K562 (cell line): ENCODE results near the gene RBMX. TPM values are rescaled to one million over a fixed set of nuclear protein-coding genes. Genes with fewer than 3 reads are reported as not detected.

Source experiments
- ATAC-seq: fragments of 200-7000 bp; cut with Tn5 transposase; 3 replicates; pipeline ENCODE4 v1.9.1; 2020; ENCODE audit warnings: moderate library complexity
- BruUV-seq: library from RNA; stranded (reverse); fragments of 400-500 nt; replicated peaks from 2 replicates; lab custom pipeline; 2021; lab: Mats Ljungman, UMichigan
- CTCF ChIA-PET: fragments of 300-600 bp; formaldehyde crosslinking; extraction: SDS; loops from one replicate; lab custom pipeline; 2021; ENCODE audit warnings: low intra/inter-chr PET ratio; lab: Yijun Ruan, JAX
- POLR2A ChIA-PET: fragments of 300-600, 350-650 bp; sonication (Branson Sonifier 250); formaldehyde crosslinking; extraction: SDS; loops from one replicate; lab custom pipeline; 2021; ENCODE audit warnings: antibody characterized with exemption, inconsistent platforms; lab: Yijun Ruan, JAX
- DNase-seq, 4 experiments: peaks; one replicate each; pipeline versions ENCODE4 v3.0.0 to v3.0.0-alpha.2; 2011 to 2018; ENCODE audit warnings: low spot score in 3 of 4, mixed read lengths in 3 of 4; ENCODE audit errors: extremely low read depth in 1 of 4
- FAIRE-seq: peaks from 2 replicates; lab custom pipeline; 2011; peaks lifted over from hg19 to GRCh38; lab: Jason Lieb, UNC
- H2AFZ ChIP-seq: 2 replicates; pipeline ENCODE4 v1.6.0; 2011; ENCODE audit warnings: low read depth, low read length, control low read depth, inconsistent platforms
- H3K27ac ChIP-seq: fragments of 200-600 bp; 3 replicates; pipeline ENCODE4 v1.8.0; 2011; ENCODE audit warnings: low read depth, mild to moderate bottlenecking, control low read depth, inconsistent platforms, low read length, moderate library complexity, mixed read lengths; ENCODE audit errors: extremely low read depth
- H3K27me3 ChIP-seq, 2 experiments: fragments of 300-600 bp in 1 of 2; 2 replicates in 1 of 2; 3 replicates in 1 of 2; pipeline versions ENCODE4 v1.6.0 to v1.8.0; 2011; ENCODE audit warnings: inconsistent platforms in 2 of 2, low read length in 2 of 2, mild to moderate bottlenecking in 1 of 2, mixed read lengths in 1 of 2, moderate library complexity in 1 of 2; ENCODE audit not compliant: control insufficient read depth in 2 of 2, insufficient read depth in 2 of 2
- H3K36me3 ChIP-seq: fragments of 300-600 bp; 3 replicates; pipeline ENCODE4 v1.8.0; 2011; ENCODE audit warnings: mild to moderate bottlenecking, low read length, inconsistent platforms; ENCODE audit not compliant: control insufficient read depth, insufficient read depth
- H3K4me1 ChIP-seq, 2 experiments: fragments of 200-600 bp in 1 of 2; replicated peaks in 1 of 2; 2 replicates in 1 of 2; 3 replicates in 1 of 2; pipeline versions ENCODE4 v1.5.1 to v1.8.0; 2011; ENCODE audit warnings: inconsistent platforms in 2 of 2, low read length in 2 of 2, mild to moderate bottlenecking in 1 of 2, mixed read lengths in 1 of 2, moderate library complexity in 1 of 2; ENCODE audit not compliant: control insufficient read depth in 2 of 2, insufficient read depth in 2 of 2
- H3K4me2 ChIP-seq: 2 replicates; pipeline ENCODE4 v1.6.1; 2011; ENCODE audit warnings: low read length, control low read depth, inconsistent platforms, mixed read lengths; ENCODE audit not compliant: insufficient read depth
- H3K4me3 ChIP-seq: fragments of 200-600 bp; sonication (generic), shearing (Covaris generic); 2 replicates; pipeline ENCODE4 v1.5.1; 2016; ENCODE audit warnings: control low read depth, inconsistent platforms
- H3K79me2 ChIP-seq: fragments of 200-600 bp; 3 replicates; pipeline ENCODE4 v1.8.0; 2011; ENCODE audit warnings: low read length, inconsistent platforms; ENCODE audit not compliant: control insufficient read depth, insufficient read depth
- H3K9ac ChIP-seq, 2 experiments: 2 replicates each; pipeline versions ENCODE4 v1.6.0 to v1.6.1; 2011; ENCODE audit warnings: low read depth in 2 of 2, low read length in 2 of 2, control low read depth in 1 of 2, inconsistent platforms in 1 of 2, mild to moderate bottlenecking in 1 of 2, mixed read lengths in 1 of 2; ENCODE audit not compliant: insufficient read depth in 1 of 2
- H3K9me1 ChIP-seq: one replicate; pipeline ENCODE4 v1.6.0; 2011; ENCODE audit warnings: inconsistent platforms, mild to moderate bottlenecking, low read length, moderate library complexity; ENCODE audit not compliant: control insufficient read depth, insufficient read depth
- H3K9me3 ChIP-seq: replicated peaks from 2 replicates; pipeline ENCODE4 v1.5.1; 2011; ENCODE audit warnings: low read depth, low read length, inconsistent platforms; ENCODE audit not compliant: control insufficient read depth, insufficient read depth
- H4K20me1 ChIP-seq: replicated peaks from 2 replicates; pipeline ENCODE4 v1.6.1; 2011; ENCODE audit warnings: low read length, inconsistent platforms, mixed read lengths; ENCODE audit not compliant: control insufficient read depth, insufficient read depth
- HMBOX1 ChIP-seq: sonication (generic); IDR thresholded peaks from 2 replicates; pipeline ENCODE4 v1.6.1; 2016
- JUND ChIP-seq, 2 experiments: IDR thresholded peaks; 2 replicates in 1 of 2; 3 replicates in 1 of 2; pipeline ENCODE4 v1.6.1; 2011; ENCODE audit warnings: borderline replicate concordance in 2 of 2, low read depth in 2 of 2, low read length in 2 of 2, improper control_type of control experiment in 1 of 2, missing biosample characterization in 1 of 2, missing genetic modification characterization in 1 of 2, missing genetic modification reagents in 1 of 2
- WGBS: fragments of 100-300 bp; shearing (Covaris generic); methylation state at CpG from one replicate; pipeline ENCODE4 v1.1.6; 2016; ENCODE audit warnings: low coverage, mixed read lengths; ENCODE audit not compliant: insufficient coverage; ENCODE audit errors: missing lambda C conversion rate; 5-methylcytosine and 5-hydroxymethylcytosine counted together
- in situ Hi-C: fragments of 300-500 bp; cut with MboI; formaldehyde crosslinking; loops from 4 replicates; pipeline ENCODE4 v1.15.0; 2018; ENCODE audit warnings: inconsistent platforms, mixed read lengths
- intact Hi-C: fragments of 100-400 bp; cut with micrococcal nuclease; formaldehyde crosslinking; loops from 2 replicates; pipeline ENCODE4 v1.14.2; 2022
- polyA plus RNA-seq, 8 experiments: library from polyadenylated mRNA; depleted of rRNA in 4 of 8; stranded (reverse) in 5 of 8; unstranded in 3 of 8; fragments of >200 nt; fragmentation: Nextera tagmentation in 2 of 8; fragmentation: Illumina TruSeq in 1 of 8; extraction: Ambion mirVana in 2 of 8; extraction: Trizol in 1 of 8; gene quantifications; 2 replicates each; pipeline versions ENCODE4 v1.2.1 to v1.2.3, GENCODE V29; 2011 to 2014; ENCODE audit warnings: inconsistent platforms in 1 of 8, missing spikeins in 1 of 8
- total RNA-seq, 7 experiments: library from RNA; depleted of rRNA in 6 of 7; stranded (reverse); fragments of >200 nt in 6 of 7; fragmentation: Illumina TruSeq in 2 of 7; extraction: Trizol in 2 of 7; gene quantifications; 2 replicates each; pipeline versions ENCODE4 v1.2.1 to v1.2.3, GENCODE V29; 2011 to 2021; ENCODE audit warnings: low replicate concordance in 1 of 7

RBMX gene
- total and polyA plus RNA-seq, 9 of the 15 experiments (the other 6 are each of a cell fraction or from before 2014, with no cell fraction given) = 405 to 671 (median 540) TPM

- in situ Hi-C loops (no loop called here), intact Hi-C loops (loop anchor here (5.0 kb wide), 1 partner anchor 103 kb away; no protein-coding TSS in a partner anchor)
- Histone ChIP-seq H3K27ac (no peak overlapping the region; the same call in 2 of the 3 replicates), H4K20me1 (peaks cover 13% of the 10 kb centered on the region), H3K27me3 (no peaks in the 10 kb centered on the region), H3K4me2 (no peak overlapping the region), H2AFZ (no peak overlapping the region), H3K9me1 (no peaks in the 10 kb centered on the region), H3K36me3 (peaks cover 92% of the 10 kb centered on the region), H3K79me2 (peaks cover 54% of the 10 kb centered on the region)
- DNase-seq = no peak
- TF ChIP-seq JUND (IDR thresholded peaks at IDR 0.05; ENCODE audit: borderline replicate concordance, low read depth, low read length) = no peak
- no peak for TF ChIP-seq JUND (tag; IDR thresholded peaks at IDR 0.05; ENCODE audit: borderline replicate concordance, low read depth, low read length)
- peak; percentile 92 for TF ChIP-seq HMBOX1
- TF ChIP-seq, all 486 proteins: peak for 1
- no TSS peak for BruUV-seq
- Histone ChIP-seq H3K9ac (no peak overlapping the region), H3K4me3 (no peak overlapping the region), H3K4me1 (no peaks in the 10 kb centered on the region; a peak in 1 of 5 replicates), H3K9me3 (no peaks in the 10 kb centered on the region)
- CTCF ChIA-PET = no interaction called here
- WGBS = 92% methylated on average over 1 of the region's 1 CpG
- POLR2A ChIA-PET = interaction anchor here (0.6 to 3.2 kb wide), 4 partner anchors 8 to 141 kb away, joined by 3 to 43 read pairs (median 10); partner anchors contain the start of gene RBMX
- FAIRE-seq (no peak), ATAC-seq (no peak)
Measured at GRCh38 chrX:136870064-136870463, 10.5 kb downstream of the RBMX start.
